Measurements from ENCODE around the gene NKAIN1.
"Not testable (repeated sequence)": the region's sequence is repeated elsewhere in the genome, so short reads cannot be mapped to it uniquely, and the experiment has no call there.

- TF ChIP-seq, protein P1, sequence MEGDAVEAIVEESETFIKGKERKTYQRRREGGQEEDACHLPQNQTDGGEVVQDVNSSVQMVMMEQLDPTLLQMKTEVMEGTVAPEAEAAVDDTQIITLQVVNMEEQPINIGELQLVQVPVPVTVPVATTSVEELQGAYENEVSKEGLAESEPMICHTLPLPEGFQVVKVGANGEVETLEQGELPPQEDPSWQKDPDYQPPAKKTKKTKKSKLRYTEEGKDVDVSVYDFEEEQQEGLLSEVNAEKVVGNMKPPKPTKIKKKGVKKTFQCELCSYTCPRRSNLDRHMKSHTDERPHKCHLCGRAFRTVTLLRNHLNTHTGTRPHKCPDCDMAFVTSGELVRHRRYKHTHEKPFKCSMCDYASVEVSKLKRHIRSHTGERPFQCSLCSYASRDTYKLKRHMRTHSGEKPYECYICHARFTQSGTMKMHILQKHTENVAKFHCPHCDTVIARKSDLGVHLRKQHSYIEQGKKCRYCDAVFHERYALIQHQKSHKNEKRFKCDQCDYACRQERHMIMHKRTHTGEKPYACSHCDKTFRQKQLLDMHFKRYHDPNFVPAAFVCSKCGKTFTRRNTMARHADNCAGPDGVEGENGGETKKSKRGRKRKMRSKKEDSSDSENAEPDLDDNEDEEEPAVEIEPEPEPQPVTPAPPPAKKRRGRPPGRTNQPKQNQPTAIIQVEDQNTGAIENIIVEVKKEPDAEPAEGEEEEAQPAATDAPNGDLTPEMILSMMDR (IDR thresholded peaks at IDR 0.05 in 8 of 11, conservative IDR thresholded peaks at IDR 0.05 in 3 of 11) = not testable (repeated sequence)
- not testable (repeated sequence) for TF ChIP-seq POLR2AphosphoS5, POLR2A (IDR thresholded peaks at IDR 0.05)
These were observed 22.7 kb upstream of the NKAIN1 start for GRCh38 chr1:31262393-31262792.
